WTC11 (cell line): ENCODE results near the gene CRTC3. TPM values are rescaled to one million over a fixed set of nuclear protein-coding genes. Genes with fewer than 3 reads are reported as not detected.

ENCODE experiments used
- ATAC-seq: fragments of 200-7000 bp; cut with Tn5 transposase; 2 replicates; pipeline ENCODE4 v1.10.0; 2021; ENCODE audit warnings: mild to moderate bottlenecking, moderate library complexity
- CTCF ChIA-PET: fragments of 300-600 bp; sonication (Branson Sonifier 250); formaldehyde crosslinking; loops from one replicate; lab custom pipeline; 2021; ENCODE audit warnings: antibody characterized with exemption; lab: Charles Lee
- POLR2A ChIA-PET: fragments of 350-600 bp; sonication (Branson Sonifier 250); formaldehyde crosslinking; loops from one replicate; lab custom pipeline; 2021; ENCODE audit warnings: antibody characterized with exemption; lab: Charles Lee
- DNase-seq: peaks from one replicate; pipeline ENCODE4 v3.0.0; 2021; ENCODE audit warnings: low spot score
- H3K27ac Mint-ChIP-seq: 2 replicates; pipeline ENCODE4 v1.8.0; 2021; ENCODE audit warnings: mixed read lengths
- H3K27me3 Mint-ChIP-seq: 2 replicates; pipeline ENCODE4 v1.8.0; 2021; ENCODE audit warnings: low read depth, mild to moderate bottlenecking, moderate library complexity, mixed read lengths
- H3K36me3 Mint-ChIP-seq: 2 replicates; pipeline ENCODE4 v1.8.0; 2021; ENCODE audit warnings: mixed read lengths
- H3K4me1 Mint-ChIP-seq: 2 replicates; pipeline ENCODE4 v1.8.0; 2022; ENCODE audit warnings: mixed read lengths
- H3K4me3 Mint-ChIP-seq: 2 replicates; pipeline ENCODE4 v1.8.0; 2021; ENCODE audit warnings: mild to moderate bottlenecking, moderate library complexity, mixed read lengths
- H3K9me3 Mint-ChIP-seq: 2 replicates; pipeline ENCODE4 v1.8.0; 2021; ENCODE audit warnings: mixed read lengths
- CREB1 ChIP-seq: sonication (generic); formaldehyde crosslinking; IDR thresholded peaks from 2 replicates; pipeline ENCODE4 v1.8.0; 2023; ENCODE audit warnings: mild to moderate bottlenecking, missing genetic modification reagents
- FOXJ3 ChIP-seq: sonication (generic); formaldehyde crosslinking; IDR thresholded peaks from 2 replicates; pipeline ENCODE4 v1.9.0; 2021; ENCODE audit warnings: missing genetic modification reagents, mild to moderate bottlenecking, borderline replicate concordance
- FOXK1 ChIP-seq: sonication (generic); formaldehyde crosslinking; IDR thresholded peaks from 2 replicates; pipeline ENCODE4 v1.8.0; 2022; ENCODE audit warnings: mild to moderate bottlenecking, moderate library complexity, missing genetic modification reagents
- FOXP1 ChIP-seq: sonication (generic); formaldehyde crosslinking; IDR thresholded peaks from 2 replicates; pipeline ENCODE4 v1.8.0; 2022; ENCODE audit warnings: missing genetic modification reagents, mild to moderate bottlenecking, moderate library complexity, borderline replicate concordance
- KAT7 ChIP-seq: sonication (generic); formaldehyde crosslinking; IDR thresholded peaks from 2 replicates; pipeline ENCODE4 v1.8.1; 2023; ENCODE audit warnings: missing genetic modification reagents, mild to moderate bottlenecking, borderline replicate concordance
- MXD4 ChIP-seq: fragments of 250-450 bp; sonication (Bioruptor Pico); IDR thresholded peaks from 2 replicates; pipeline ENCODE4 v1.8.0; 2021; ENCODE audit warnings: mild to moderate bottlenecking, moderate library complexity, borderline replicate concordance
- NFATC4 ChIP-seq: fragments of 250-450 bp; sonication (Bioruptor Pico); IDR thresholded peaks from 2 replicates; pipeline ENCODE4 v1.9.0; 2021; ENCODE audit warnings: mild to moderate bottlenecking
- SMAD4 ChIP-seq: sonication (generic); formaldehyde crosslinking; IDR thresholded peaks from 2 replicates; pipeline ENCODE4 v1.8.0; 2022; ENCODE audit warnings: mild to moderate bottlenecking, missing genetic modification reagents
- SOX15 ChIP-seq: fragments of 250-450 bp; sonication (Bioruptor Pico); IDR thresholded peaks from 2 replicates; pipeline ENCODE4 v1.9.0; 2021; ENCODE audit warnings: mild to moderate bottlenecking
- ZNF121 ChIP-seq: sonication (generic); formaldehyde crosslinking; IDR thresholded peaks from 2 replicates; pipeline ENCODE4 v1.8.0; 2023; ENCODE audit warnings: missing genetic modification reagents
- ZNF219 ChIP-seq: sonication (generic); formaldehyde crosslinking; IDR thresholded peaks from 2 replicates; pipeline ENCODE4 v1.8.0; 2023; ENCODE audit warnings: missing genetic modification reagents, mild to moderate bottlenecking, borderline replicate concordance
- ZNF317 ChIP-seq: sonication (generic); formaldehyde crosslinking; IDR thresholded peaks from 2 replicates; pipeline ENCODE4 v1.8.1; 2023; ENCODE audit warnings: low read depth, mild to moderate bottlenecking, moderate library complexity, missing genetic modification reagents, borderline replicate concordance
- ZNF416 ChIP-seq: fragments of 250-450 bp; sonication (Bioruptor Pico); IDR thresholded peaks from 2 replicates; pipeline ENCODE4 v1.9.0; 2021; ENCODE audit warnings: mild to moderate bottlenecking, inconsistent platforms
- ZNF671 ChIP-seq: fragments of 250-450 bp; sonication (Bioruptor Pico); IDR thresholded peaks from 2 replicates; pipeline ENCODE4 v1.8.0; 2021; ENCODE audit warnings: mild to moderate bottlenecking
- total RNA-seq: library from RNA; stranded (reverse); gene quantifications from 3 replicates; pipeline ENCODE4 v1.2.3, GENCODE V29; 2021
- TF ChIP-seq, protein P1 (sequence below): sonication (generic); formaldehyde crosslinking; IDR thresholded peaks from 2 replicates; pipeline ENCODE4 v1.8.0; 2023; ENCODE audit warnings: missing genetic modification reagents, mild to moderate bottlenecking, borderline replicate concordance
- TF ChIP-seq, protein P2 (sequence below): sonication (generic); formaldehyde crosslinking; IDR thresholded peaks from 2 replicates; pipeline ENCODE4 v1.8.0; 2022; ENCODE audit warnings: mild to moderate bottlenecking, missing genetic modification reagents
- TF ChIP-seq, protein P3 (sequence below): sonication (generic); formaldehyde crosslinking; IDR thresholded peaks from 2 replicates; pipeline ENCODE4 v1.8.1; 2022; ENCODE audit warnings: low read depth, missing genetic modification reagents, borderline replicate concordance
- TF ChIP-seq, protein P4 (sequence below): fragments of 250-450 bp; sonication (Bioruptor Pico); IDR thresholded peaks from 2 replicates; pipeline ENCODE4 v1.9.0; 2021; ENCODE audit warnings: mild to moderate bottlenecking
- TF ChIP-seq, protein P5 (sequence below): fragments of 250-450 bp; sonication (Bioruptor Pico); IDR thresholded peaks from 2 replicates; pipeline ENCODE4 v2.1.2; 2022; ENCODE audit warnings: mild to moderate bottlenecking, moderate library complexity
- TF ChIP-seq, protein P6 (sequence below): sonication (generic); formaldehyde crosslinking; IDR thresholded peaks from 2 replicates; pipeline ENCODE4 v1.8.1; 2023; ENCODE audit warnings: mild to moderate bottlenecking, moderate library complexity, missing genetic modification reagents

Gene CRTC3
- total RNA-seq, 1 experiment from 2014 or later, result 8.4 TPM

DNA sequence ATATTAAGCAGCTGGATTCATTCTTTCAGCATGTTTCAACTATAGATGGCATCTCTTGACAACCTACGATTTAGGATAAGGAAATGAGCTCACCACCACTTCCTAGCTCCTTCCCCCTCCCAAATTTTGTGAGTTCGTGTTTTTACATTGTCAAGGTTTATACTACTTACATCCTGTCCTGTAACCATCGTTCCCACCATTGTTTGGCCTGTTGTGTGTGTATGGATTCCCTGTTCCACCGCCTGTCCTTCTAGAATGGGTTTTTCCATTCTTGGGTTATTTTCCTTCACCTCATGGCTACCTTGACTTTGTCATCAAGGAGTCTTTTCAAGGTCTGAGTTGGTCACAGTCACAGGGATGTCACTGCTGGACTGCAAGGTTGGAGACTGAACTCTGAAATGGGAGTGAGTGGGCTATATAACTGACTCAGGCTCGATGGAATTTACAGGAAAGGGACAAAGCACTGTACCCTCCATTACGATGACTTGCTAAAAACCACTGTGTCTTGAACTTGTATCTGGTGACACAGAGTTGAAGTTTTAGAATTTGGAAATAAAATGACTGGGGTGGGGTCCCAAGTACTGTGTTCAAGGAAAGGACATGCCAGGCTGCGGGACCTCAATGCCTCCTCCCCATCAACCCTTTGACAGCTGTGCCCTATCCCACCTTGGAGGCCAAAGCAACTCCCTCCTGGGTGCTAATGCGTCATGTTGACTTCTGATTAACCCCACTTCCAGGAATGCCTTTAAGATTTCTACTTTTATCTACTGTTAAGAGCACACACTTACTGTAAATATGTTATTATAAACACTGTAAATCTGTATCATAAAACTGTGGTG, 120.6 kb downstream of the CRTC3 start:
- ChIA-PET POLR2A (no interaction called here), CTCF (interaction anchor here (1.0 kb wide), 1 partner anchor 65 kb away, joined by 3 read pairs; no protein-coding TSS in a partner anchor)
- DNase-seq, result no peak
- H3K27me3 Mint-ChIP-seq, result no peaks in the 10 kb centered on the region
- no peaks in the 10 kb centered on the region for H3K9me3 Mint-ChIP-seq
- H3K4me3 Mint-ChIP-seq, result no peak overlapping the region
- ATAC-seq, result no peak
- TF ChIP-seq MXD4 (CRISPR knock-in tag) (no peak), FOXK1 (CRISPR knock-in tag) (no peak), NFATC4 (CRISPR knock-in tag) (no peak), ZNF317 (CRISPR knock-in tag) (no peak), FOXJ3 (no peak), ZNF416 (CRISPR knock-in tag) (no peak), SOX15 (CRISPR knock-in tag) (no peak), SMAD4 (CRISPR knock-in tag) (no peak), ZNF671 (CRISPR knock-in tag) (no peak), ZNF121 (CRISPR knock-in tag) (no peak), FOXP1 (CRISPR knock-in tag) (no peak), ZNF219 (CRISPR knock-in tag) (no peak), KAT7 (CRISPR knock-in tag) (no peak), CREB1 (CRISPR knock-in tag) (no peak)
- TF ChIP-seq, protein P1, sequence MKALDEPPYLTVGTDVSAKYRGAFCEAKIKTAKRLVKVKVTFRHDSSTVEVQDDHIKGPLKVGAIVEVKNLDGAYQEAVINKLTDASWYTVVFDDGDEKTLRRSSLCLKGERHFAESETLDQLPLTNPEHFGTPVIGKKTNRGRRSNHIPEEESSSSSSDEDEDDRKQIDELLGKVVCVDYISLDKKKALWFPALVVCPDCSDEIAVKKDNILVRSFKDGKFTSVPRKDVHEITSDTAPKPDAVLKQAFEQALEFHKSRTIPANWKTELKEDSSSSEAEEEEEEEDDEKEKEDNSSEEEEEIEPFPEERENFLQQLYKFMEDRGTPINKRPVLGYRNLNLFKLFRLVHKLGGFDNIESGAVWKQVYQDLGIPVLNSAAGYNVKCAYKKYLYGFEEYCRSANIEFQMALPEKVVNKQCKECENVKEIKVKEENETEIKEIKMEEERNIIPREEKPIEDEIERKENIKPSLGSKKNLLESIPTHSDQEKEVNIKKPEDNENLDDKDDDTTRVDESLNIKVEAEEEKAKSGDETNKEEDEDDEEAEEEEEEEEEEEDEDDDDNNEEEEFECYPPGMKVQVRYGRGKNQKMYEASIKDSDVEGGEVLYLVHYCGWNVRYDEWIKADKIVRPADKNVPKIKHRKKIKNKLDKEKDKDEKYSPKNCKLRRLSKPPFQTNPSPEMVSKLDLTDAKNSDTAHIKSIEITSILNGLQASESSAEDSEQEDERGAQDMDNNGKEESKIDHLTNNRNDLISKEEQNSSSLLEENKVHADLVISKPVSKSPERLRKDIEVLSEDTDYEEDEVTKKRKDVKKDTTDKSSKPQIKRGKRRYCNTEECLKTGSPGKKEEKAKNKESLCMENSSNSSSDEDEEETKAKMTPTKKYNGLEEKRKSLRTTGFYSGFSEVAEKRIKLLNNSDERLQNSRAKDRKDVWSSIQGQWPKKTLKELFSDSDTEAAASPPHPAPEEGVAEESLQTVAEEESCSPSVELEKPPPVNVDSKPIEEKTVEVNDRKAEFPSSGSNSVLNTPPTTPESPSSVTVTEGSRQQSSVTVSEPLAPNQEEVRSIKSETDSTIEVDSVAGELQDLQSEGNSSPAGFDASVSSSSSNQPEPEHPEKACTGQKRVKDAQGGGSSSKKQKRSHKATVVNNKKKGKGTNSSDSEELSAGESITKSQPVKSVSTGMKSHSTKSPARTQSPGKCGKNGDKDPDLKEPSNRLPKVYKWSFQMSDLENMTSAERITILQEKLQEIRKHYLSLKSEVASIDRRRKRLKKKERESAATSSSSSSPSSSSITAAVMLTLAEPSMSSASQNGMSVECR (CRISPR knock-in tag), result no peak
- TF ChIP-seq, protein P2, sequence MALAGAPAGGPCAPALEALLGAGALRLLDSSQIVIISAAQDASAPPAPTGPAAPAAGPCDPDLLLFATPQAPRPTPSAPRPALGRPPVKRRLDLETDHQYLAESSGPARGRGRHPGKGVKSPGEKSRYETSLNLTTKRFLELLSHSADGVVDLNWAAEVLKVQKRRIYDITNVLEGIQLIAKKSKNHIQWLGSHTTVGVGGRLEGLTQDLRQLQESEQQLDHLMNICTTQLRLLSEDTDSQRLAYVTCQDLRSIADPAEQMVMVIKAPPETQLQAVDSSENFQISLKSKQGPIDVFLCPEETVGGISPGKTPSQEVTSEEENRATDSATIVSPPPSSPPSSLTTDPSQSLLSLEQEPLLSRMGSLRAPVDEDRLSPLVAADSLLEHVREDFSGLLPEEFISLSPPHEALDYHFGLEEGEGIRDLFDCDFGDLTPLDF (CRISPR knock-in tag), result no peak
- TF ChIP-seq, protein P3, sequence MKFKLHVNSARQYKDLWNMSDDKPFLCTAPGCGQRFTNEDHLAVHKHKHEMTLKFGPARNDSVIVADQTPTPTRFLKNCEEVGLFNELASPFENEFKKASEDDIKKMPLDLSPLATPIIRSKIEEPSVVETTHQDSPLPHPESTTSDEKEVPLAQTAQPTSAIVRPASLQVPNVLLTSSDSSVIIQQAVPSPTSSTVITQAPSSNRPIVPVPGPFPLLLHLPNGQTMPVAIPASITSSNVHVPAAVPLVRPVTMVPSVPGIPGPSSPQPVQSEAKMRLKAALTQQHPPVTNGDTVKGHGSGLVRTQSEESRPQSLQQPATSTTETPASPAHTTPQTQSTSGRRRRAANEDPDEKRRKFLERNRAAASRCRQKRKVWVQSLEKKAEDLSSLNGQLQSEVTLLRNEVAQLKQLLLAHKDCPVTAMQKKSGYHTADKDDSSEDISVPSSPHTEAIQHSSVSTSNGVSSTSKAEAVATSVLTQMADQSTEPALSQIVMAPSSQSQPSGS (CRISPR knock-in tag), result no peak
- TF ChIP-seq, protein P4, sequence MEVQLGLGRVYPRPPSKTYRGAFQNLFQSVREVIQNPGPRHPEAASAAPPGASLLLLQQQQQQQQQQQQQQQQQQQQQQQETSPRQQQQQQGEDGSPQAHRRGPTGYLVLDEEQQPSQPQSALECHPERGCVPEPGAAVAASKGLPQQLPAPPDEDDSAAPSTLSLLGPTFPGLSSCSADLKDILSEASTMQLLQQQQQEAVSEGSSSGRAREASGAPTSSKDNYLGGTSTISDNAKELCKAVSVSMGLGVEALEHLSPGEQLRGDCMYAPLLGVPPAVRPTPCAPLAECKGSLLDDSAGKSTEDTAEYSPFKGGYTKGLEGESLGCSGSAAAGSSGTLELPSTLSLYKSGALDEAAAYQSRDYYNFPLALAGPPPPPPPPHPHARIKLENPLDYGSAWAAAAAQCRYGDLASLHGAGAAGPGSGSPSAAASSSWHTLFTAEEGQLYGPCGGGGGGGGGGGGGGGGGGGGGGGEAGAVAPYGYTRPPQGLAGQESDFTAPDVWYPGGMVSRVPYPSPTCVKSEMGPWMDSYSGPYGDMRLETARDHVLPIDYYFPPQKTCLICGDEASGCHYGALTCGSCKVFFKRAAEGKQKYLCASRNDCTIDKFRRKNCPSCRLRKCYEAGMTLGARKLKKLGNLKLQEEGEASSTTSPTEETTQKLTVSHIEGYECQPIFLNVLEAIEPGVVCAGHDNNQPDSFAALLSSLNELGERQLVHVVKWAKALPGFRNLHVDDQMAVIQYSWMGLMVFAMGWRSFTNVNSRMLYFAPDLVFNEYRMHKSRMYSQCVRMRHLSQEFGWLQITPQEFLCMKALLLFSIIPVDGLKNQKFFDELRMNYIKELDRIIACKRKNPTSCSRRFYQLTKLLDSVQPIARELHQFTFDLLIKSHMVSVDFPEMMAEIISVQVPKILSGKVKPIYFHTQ (CRISPR knock-in tag), result no peak
- TF ChIP-seq, protein P5, sequence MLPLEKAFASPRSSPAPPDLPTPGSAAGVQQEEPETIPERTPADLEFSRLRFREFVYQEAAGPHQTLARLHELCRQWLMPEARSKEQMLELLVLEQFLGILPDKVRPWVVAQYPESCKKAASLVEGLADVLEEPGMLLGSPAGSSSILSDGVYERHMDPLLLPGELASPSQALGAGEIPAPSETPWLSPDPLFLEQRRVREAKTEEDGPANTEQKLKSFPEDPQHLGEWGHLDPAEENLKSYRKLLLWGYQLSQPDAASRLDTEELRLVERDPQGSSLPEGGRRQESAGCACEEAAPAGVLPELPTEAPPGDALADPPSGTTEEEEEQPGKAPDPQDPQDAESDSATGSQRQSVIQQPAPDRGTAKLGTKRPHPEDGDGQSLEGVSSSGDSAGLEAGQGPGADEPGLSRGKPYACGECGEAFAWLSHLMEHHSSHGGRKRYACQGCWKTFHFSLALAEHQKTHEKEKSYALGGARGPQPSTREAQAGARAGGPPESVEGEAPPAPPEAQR (CRISPR knock-in tag), result no peak
- TF ChIP-seq, protein P6, sequence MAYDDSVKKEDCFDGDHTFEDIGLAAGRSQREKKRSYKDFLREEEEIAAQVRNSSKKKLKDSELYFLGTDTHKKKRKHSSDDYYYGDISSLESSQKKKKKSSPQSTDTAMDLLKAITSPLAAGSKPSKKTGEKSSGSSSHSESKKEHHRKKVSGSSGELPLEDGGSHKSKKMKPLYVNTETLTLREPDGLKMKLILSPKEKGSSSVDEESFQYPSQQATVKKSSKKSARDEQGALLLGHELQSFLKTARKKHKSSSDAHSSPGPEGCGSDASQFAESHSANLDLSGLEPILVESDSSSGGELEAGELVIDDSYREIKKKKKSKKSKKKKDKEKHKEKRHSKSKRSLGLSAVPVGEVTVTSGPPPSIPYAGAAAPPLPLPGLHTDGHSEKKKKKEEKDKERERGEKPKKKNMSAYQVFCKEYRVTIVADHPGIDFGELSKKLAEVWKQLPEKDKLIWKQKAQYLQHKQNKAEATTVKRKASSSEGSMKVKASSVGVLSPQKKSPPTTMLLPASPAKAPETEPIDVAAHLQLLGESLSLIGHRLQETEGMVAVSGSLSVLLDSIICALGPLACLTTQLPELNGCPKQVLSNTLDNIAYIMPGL (CRISPR knock-in tag), result no peak
- peaks cover 19% of the 10 kb centered on the region for H3K4me1 Mint-ChIP-seq
- no peaks in the 10 kb centered on the region for H3K36me3 Mint-ChIP-seq
- H3K27ac Mint-ChIP-seq, result 0 out of 2 replicates have a peak overlapping the region, but pooled peaks have one; percentile 60
